ENCODE measurements around the gene CACNA1C. TPM values are rescaled to one million over a fixed set of nuclear protein-coding genes. Genes with fewer than 3 reads are reported as not detected.

Gene CACNA1C
- total RNA-seq, 1 experiment from 2014 or later: 0.35 TPM

GRCh38 chr12:2651068-2651965 lies 598.5 kb downstream of the CACNA1C start:
- DNase-seq: no peak
- no peaks in the 10 kb centered on the region for H3K36me3 ChIP-seq (replicated peaks; ENCODE audit: control insufficient read depth, insufficient read depth, low read length)
- H3K27me3 ChIP-seq (ENCODE audit: control insufficient read depth, insufficient read depth, low read length): no peaks in the 10 kb centered on the region
- H3K4me3 ChIP-seq (ENCODE audit: insufficient read depth, low read depth, low read length): no peak overlapping the region

- no peak overlapping the region for H3K4me3 ChIP-seq (ENCODE audit: insufficient read depth, low read depth, low read length)
- H3K36me3 ChIP-seq (replicated peaks; ENCODE audit: control insufficient read depth, insufficient read depth, low read length): no peaks in the 10 kb centered on the region
- no peaks in the 10 kb centered on the region for H3K27me3 ChIP-seq (ENCODE audit: control insufficient read depth, insufficient read depth, low read length)
- DNase-seq: no peak
Observed at GRCh38 chr12:2652011-2652400, 599.2 kb downstream of the CACNA1C start.

- H3K4me3 ChIP-seq (ENCODE audit: insufficient read depth, low read depth, low read length): no peak overlapping the region
- H3K27me3 ChIP-seq (ENCODE audit: control insufficient read depth, insufficient read depth, low read length): no peaks in the 10 kb centered on the region
- DNase-seq: peak; percentile 91
- no peaks in the 10 kb centered on the region for H3K36me3 ChIP-seq (replicated peaks; ENCODE audit: control insufficient read depth, insufficient read depth, low read length)
Observed at GRCh38 chr12:2652401-2653081, 599.8 kb downstream of the CACNA1C start.

- DNase-seq: no peak
- no peaks in the 10 kb centered on the region for H3K27me3 ChIP-seq (ENCODE audit: control insufficient read depth, insufficient read depth, low read length)
- H3K36me3 ChIP-seq (replicated peaks; ENCODE audit: control insufficient read depth, insufficient read depth, low read length): no peaks in the 10 kb centered on the region
- H3K4me3 ChIP-seq (ENCODE audit: insufficient read depth, low read depth, low read length): no peak overlapping the region
Observed at GRCh38 chr12:2653461-2653965, 600.7 kb downstream of the CACNA1C start.

GRCh38 chr12:2654311-2654710 lies 601.5 kb downstream of the CACNA1C start:
- Histone ChIP-seq H3K36me3 (replicated peaks; ENCODE audit: control insufficient read depth, insufficient read depth, low read length) (no peaks in the 10 kb centered on the region), H3K27me3 (ENCODE audit: control insufficient read depth, insufficient read depth, low read length) (no peaks in the 10 kb centered on the region), H3K4me3 (ENCODE audit: insufficient read depth, low read depth, low read length) (no peak overlapping the region)
- DNase-seq: no peak

- Histone ChIP-seq H3K27me3 (ENCODE audit: control insufficient read depth, insufficient read depth, low read length) (no peaks in the 10 kb centered on the region), H3K4me3 (ENCODE audit: insufficient read depth, low read depth, low read length) (no peak overlapping the region), H3K36me3 (replicated peaks; ENCODE audit: control insufficient read depth, insufficient read depth, low read length) (no peaks in the 10 kb centered on the region)
- DNase-seq: no peak
Observed at GRCh38 chr12:2654741-2655140, 602.0 kb downstream of the CACNA1C start.

- Histone ChIP-seq H3K4me3 (ENCODE audit: insufficient read depth, low read depth, low read length) (no peak overlapping the region), H3K27me3 (ENCODE audit: control insufficient read depth, insufficient read depth, low read length) (no peaks in the 10 kb centered on the region), H3K36me3 (replicated peaks; ENCODE audit: control insufficient read depth, insufficient read depth, low read length) (no peaks in the 10 kb centered on the region)
- DNase-seq: no peak
Observed at GRCh38 chr12:2662524-2662923, 609.7 kb downstream of the CACNA1C start.

GRCh38 chr12:2664721-2665577 lies 612.2 kb downstream of the CACNA1C start:
- H3K36me3 ChIP-seq (replicated peaks; ENCODE audit: control insufficient read depth, insufficient read depth, low read length): no peaks in the 10 kb centered on the region
- DNase-seq: no peak
- H3K4me3 ChIP-seq (ENCODE audit: insufficient read depth, low read depth, low read length): no peak overlapping the region
- H3K27me3 ChIP-seq (ENCODE audit: control insufficient read depth, insufficient read depth, low read length): no peaks in the 10 kb centered on the region

- Histone ChIP-seq H3K4me3 (ENCODE audit: insufficient read depth, low read depth, low read length) (no peak overlapping the region), H3K27me3 (ENCODE audit: control insufficient read depth, insufficient read depth, low read length) (no peaks in the 10 kb centered on the region), H3K36me3 (replicated peaks; ENCODE audit: control insufficient read depth, insufficient read depth, low read length) (no peaks in the 10 kb centered on the region)
- no peak for DNase-seq
Observed at GRCh38 chr12:2666411-2666810, 613.6 kb downstream of the CACNA1C start.

- Histone ChIP-seq H3K4me3 (ENCODE audit: insufficient read depth, low read depth, low read length) (no peak overlapping the region), H3K27me3 (ENCODE audit: control insufficient read depth, insufficient read depth, low read length) (no peaks in the 10 kb centered on the region), H3K36me3 (replicated peaks; ENCODE audit: control insufficient read depth, insufficient read depth, low read length) (no peaks in the 10 kb centered on the region)
- no peak for DNase-seq
Observed at GRCh38 chr12:2666846-2667245, 614.1 kb downstream of the CACNA1C start.

- no peaks in the 10 kb centered on the region for H3K36me3 ChIP-seq (replicated peaks; ENCODE audit: control insufficient read depth, insufficient read depth, low read length)
- H3K27me3 ChIP-seq (ENCODE audit: control insufficient read depth, insufficient read depth, low read length): no peaks in the 10 kb centered on the region
- no peak overlapping the region for H3K4me3 ChIP-seq (ENCODE audit: insufficient read depth, low read depth, low read length)
- DNase-seq: no peak
Observed at GRCh38 chr12:2667716-2668440, 615.1 kb downstream of the CACNA1C start.

GRCh38 chr12:2668816-2669215 lies 616.0 kb downstream of the CACNA1C start:
- H3K36me3 ChIP-seq (replicated peaks; ENCODE audit: control insufficient read depth, insufficient read depth, low read length): no peaks in the 10 kb centered on the region
- no peak for DNase-seq
- no peak overlapping the region for H3K4me3 ChIP-seq (ENCODE audit: insufficient read depth, low read depth, low read length)
- no peaks in the 10 kb centered on the region for H3K27me3 ChIP-seq (ENCODE audit: control insufficient read depth, insufficient read depth, low read length)

- DNase-seq: no peak
- Histone ChIP-seq H3K36me3 (replicated peaks; ENCODE audit: control insufficient read depth, insufficient read depth, low read length) (no peaks in the 10 kb centered on the region), H3K4me3 (ENCODE audit: insufficient read depth, low read depth, low read length) (no peak overlapping the region), H3K27me3 (ENCODE audit: control insufficient read depth, insufficient read depth, low read length) (no peaks in the 10 kb centered on the region)
Observed at GRCh38 chr12:2669560-2669959, 616.8 kb downstream of the CACNA1C start.

GRCh38 chr12:2672863-2673262 lies 620.1 kb downstream of the CACNA1C start:
- no peak for DNase-seq
- Histone ChIP-seq H3K27me3 (ENCODE audit: control insufficient read depth, insufficient read depth, low read length) (no peaks in the 10 kb centered on the region), H3K4me3 (ENCODE audit: insufficient read depth, low read depth, low read length) (no peak overlapping the region), H3K36me3 (replicated peaks; ENCODE audit: control insufficient read depth, insufficient read depth, low read length) (no peaks in the 10 kb centered on the region)

Measured in H7 (cell line).